ENCODE data around the gene SULF2. TPM values are rescaled to one million over a fixed set of nuclear protein-coding genes. Genes with fewer than 3 reads are reported as not detected.
A peak's percentile ranks its signal among the peaks of the same experiment; 100 is the strongest.

Gene SULF2
- total and polyA plus RNA-seq, 2 of the 13 experiments (the other 11 are each of a cell fraction or from before 2014, with no cell fraction given) = 7.2 to 50.9 TPM

GRCh38 chr20:47708140-47708807 is 77.0 kb downstream of the SULF2 start (continued):
- TF ChIP-seq ZNF292 (CRISPR knock-in tag; IDR thresholded peaks at IDR 0.05; ENCODE audit: borderline replicate concordance, low read depth) = 0 out of 2 replicates have a peak, but pooled peaks have one; percentile 41
- TF ChIP-seq ZBTB40 (IDR thresholded peaks at IDR 0.05) = no peak
- no peak for TF ChIP-seq ZBTB40 (CRISPR knock-in tag; IDR thresholded peaks at IDR 0.05)
- peak; percentile 24 for TF ChIP-seq U2AF1 (optimal IDR thresholded peaks at IDR 0.05; ENCODE audit: low read depth, low read length)
- 0 out of 2 replicates have a peak, but pooled peaks have one; percentile 28 for TF ChIP-seq ZNF547 (CRISPR knock-in tag; IDR thresholded peaks at IDR 0.05)
- peak; percentile 21; the same call in 1 of the 2 replicates for TF ChIP-seq HNF4G (IDR thresholded peaks at IDR 0.05; ENCODE audit: borderline replicate concordance, low read depth, low read length)
- no peak for TF ChIP-seq HNF4G (CRISPR knock-in tag; IDR thresholded peaks at IDR 0.05; ENCODE audit: borderline replicate concordance, low read depth)
- no peak for TF ChIP-seq ZNF331 (CRISPR knock-in tag; IDR thresholded peaks at IDR 0.05)
- peak; percentile 54; the same call in 1 of the 2 replicates for TF ChIP-seq HNF4A (CRISPR knock-in tag; IDR thresholded peaks at IDR 0.05)
- 0 out of 2 replicates have a peak, but pooled peaks have one; percentile 23 for TF ChIP-seq ZNF710 (CRISPR knock-in tag; IDR thresholded peaks at IDR 0.05; ENCODE audit: borderline replicate concordance)
- TF ChIP-seq GABPB1 (CRISPR knock-in tag; IDR thresholded peaks at IDR 0.05) = peak; percentile 32; the same call in 1 of the 2 replicates
- no peak for TF ChIP-seq TAF1 (CRISPR knock-in tag; IDR thresholded peaks at IDR 0.05)

All from HepG2 (cell line).